Endothelial cell of umbilical vein (primary cell): ENCODE measurements around the gene PIGW.

ENCODE experiments used
- EZH2 ChIP-seq: IDR thresholded peaks from 2 replicates; pipeline ENCODE4 v1.6.1; 2012; ENCODE audit warnings: borderline replicate concordance, low read depth, mild to moderate bottlenecking, moderate library complexity, low read length, inconsistent platforms; ENCODE audit not compliant: severe bottlenecking
- JUN ChIP-seq: IDR thresholded peaks from 2 replicates; pipeline ENCODE4 v1.6.1; 2011; ENCODE audit warnings: borderline replicate concordance, low read depth; ENCODE audit not compliant: insufficient read length, insufficient read depth
- MAX ChIP-seq: IDR thresholded peaks from 2 replicates; pipeline ENCODE4 v1.6.1; 2011; ENCODE audit not compliant: insufficient read depth, insufficient read length
- POLR2A ChIP-seq: IDR thresholded peaks from 2 replicates; pipeline ENCODE4 v1.6.1; 2012; ENCODE audit warnings: low read depth, mild to moderate bottlenecking, control low read depth, low read length
- POLR2AphosphoS5 ChIP-seq: IDR thresholded peaks from 2 replicates; pipeline ENCODE4 v1.6.1; 2012; ENCODE audit warnings: low read depth, mild to moderate bottlenecking, control low read depth, low read length, moderate library complexity; ENCODE audit not compliant: insufficient read depth
- TF ChIP-seq, protein P1 (sequence below), 2 donors: IDR thresholded peaks; 1 replicate in 1 of 2; 2 replicates in 1 of 2; pipeline ENCODE4 v1.5.1; 2011; ENCODE audit warnings: low read length in 2 of 2, mild to moderate bottlenecking in 2 of 2, moderate library complexity in 2 of 2, control low read depth in 1 of 2, inconsistent platforms in 1 of 2, low read depth in 1 of 2; ENCODE audit not compliant: insufficient read depth in 1 of 2; ENCODE audit errors: extremely low read depth in 1 of 2

- TF ChIP-seq, protein P1, sequence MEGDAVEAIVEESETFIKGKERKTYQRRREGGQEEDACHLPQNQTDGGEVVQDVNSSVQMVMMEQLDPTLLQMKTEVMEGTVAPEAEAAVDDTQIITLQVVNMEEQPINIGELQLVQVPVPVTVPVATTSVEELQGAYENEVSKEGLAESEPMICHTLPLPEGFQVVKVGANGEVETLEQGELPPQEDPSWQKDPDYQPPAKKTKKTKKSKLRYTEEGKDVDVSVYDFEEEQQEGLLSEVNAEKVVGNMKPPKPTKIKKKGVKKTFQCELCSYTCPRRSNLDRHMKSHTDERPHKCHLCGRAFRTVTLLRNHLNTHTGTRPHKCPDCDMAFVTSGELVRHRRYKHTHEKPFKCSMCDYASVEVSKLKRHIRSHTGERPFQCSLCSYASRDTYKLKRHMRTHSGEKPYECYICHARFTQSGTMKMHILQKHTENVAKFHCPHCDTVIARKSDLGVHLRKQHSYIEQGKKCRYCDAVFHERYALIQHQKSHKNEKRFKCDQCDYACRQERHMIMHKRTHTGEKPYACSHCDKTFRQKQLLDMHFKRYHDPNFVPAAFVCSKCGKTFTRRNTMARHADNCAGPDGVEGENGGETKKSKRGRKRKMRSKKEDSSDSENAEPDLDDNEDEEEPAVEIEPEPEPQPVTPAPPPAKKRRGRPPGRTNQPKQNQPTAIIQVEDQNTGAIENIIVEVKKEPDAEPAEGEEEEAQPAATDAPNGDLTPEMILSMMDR (IDR thresholded peaks at IDR 0.05; ENCODE audit: extremely low read depth in 1 of 2, insufficient read depth in 1 of 2, low read depth in 1 of 2, low read length in 2 of 2) = no peak
- TF ChIP-seq EZH2 (no peak), POLR2A (no peak), JUN (no peak), MAX (no peak), POLR2AphosphoS5 (no peak)
These were observed 28.4 kb upstream of the PIGW start for GRCh38 chr17:36506249-36506826.
